GM19372 (cell line): ENCODE measurements around the gene CALD1.
A peak's percentile ranks its signal among the peaks of the same experiment; 100 is the strongest.

Experiments used
- ATAC-seq: cut with Tn5 transposase; IDR thresholded peaks from one replicate; pipeline ENCODE4 v1.9.1; 2021; ENCODE audit warnings: mild to moderate bottlenecking, low read depth, moderate library complexity; ENCODE audit not compliant: unreplicated experiment

The CALD1 gene

DNA sequence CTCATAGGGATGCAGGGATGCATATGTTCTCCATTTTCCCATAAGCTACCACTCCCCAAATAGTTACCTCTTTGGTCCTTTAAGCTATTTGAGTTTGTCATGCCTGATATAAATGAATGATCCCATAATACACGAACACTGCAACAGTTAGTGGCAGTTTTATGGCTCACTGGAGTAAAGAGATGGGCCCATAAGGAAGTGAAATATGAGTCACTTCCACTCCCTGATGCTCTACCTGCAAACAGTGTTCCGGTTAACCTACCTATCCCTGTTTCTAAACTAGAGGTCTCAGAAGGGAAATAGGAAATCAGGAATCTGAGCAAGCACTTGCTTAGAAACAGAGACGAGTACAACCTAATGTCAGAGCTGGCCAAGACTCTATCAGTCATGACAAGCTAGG is 71.7 kb downstream of the CALD1 start:
- no peak for ATAC-seq

DNA sequence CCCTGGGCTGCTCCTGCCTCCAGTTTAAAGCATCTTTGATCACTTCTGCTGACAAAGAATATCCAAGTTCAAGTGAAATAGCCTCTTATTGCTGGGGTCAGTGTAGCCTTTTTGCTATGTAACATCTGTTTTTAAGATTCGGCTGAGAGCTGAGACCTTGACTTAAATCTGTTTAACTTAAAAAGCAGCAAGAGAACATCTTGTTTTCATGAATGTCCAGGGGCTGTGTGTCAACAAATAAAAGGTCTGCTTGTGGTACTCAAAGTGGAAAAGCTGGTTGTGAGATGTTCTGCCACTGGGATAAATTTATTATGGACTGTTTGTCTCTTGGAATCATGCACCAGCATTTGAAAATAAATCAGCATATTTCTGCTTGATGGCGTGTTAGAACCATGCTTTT is 73.2 kb downstream of the CALD1 start:
- ATAC-seq: no peak

DNA sequence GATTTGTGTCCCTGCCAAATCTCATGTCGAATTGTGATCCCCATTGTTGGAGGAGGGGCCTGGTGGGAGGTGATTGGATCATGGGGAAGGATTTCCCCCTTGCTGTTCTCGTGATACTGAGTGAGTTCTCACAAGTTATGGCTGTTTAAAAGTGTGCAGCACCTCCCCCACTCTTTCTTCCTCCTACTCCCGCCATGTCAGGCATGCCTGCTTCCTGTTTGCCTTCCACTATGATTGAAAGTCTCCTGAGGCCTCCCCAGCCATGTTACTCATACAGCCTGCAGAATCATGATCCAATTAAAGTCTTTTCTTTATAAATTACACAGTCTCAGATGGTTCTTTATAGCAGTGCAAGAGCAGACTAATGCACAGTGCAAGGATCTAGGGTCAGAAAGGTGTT is 75.4 kb downstream of the CALD1 start:
- ATAC-seq: no peak

DNA sequence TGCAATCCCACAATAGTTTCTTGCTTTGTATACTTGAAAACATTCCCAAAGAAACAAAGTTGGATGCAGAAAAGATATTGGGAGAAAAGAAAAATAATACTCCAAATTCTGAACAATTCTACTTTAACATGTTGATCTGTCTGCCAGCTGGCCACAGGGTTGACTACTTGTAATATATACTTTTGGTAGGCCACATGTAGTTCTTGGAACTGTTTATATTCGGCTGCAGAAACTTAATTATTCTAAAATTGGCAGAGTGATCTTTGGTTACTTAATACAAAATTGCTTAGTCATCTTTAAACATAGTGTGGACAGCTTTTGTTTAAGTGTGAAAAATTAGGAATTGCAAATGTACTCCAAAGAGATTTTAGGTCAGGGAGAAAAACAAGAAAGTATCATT is 76.0 kb downstream of the CALD1 start:
- no peak for ATAC-seq

DNA sequence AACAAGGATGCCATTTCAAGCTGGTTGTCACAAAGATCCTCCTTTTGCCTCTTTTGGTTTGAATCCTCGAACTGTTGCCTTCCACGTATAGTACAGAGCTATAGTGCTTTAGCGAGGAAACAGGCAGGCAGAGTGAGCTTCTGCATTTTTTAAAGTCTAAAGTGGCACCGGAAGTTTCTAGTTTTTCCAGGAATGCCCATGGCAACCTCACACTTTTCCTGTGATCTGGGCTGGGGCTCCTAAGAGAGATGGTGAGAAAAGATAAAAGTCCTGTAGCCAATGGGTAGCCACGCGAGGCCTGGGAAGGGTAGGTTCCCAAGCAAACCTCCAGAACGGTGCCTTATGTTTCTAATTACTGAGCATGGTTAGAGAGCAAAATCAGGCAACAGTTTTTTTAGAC is 76.7 kb downstream of the CALD1 start:
- ATAC-seq: no peak

DNA sequence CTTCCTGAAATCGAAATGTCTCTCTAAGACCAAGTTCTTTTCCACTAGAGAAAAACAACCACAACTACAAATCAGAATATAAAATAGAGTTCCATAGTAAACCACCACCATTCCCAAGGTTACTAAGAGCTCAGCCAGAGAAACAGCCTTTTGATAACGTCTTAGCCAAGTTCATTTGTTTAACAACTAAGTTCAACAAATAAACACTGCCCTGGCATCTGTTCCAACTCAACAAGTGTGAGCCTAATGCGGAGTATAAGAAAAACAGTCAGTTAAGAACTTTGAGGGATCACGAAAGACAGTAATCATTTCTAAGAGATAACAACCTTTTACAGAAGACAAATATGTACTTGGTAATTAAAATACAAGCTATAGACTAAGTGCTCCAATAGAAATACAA is 77.3 kb downstream of the CALD1 start:
- no peak for ATAC-seq

DNA sequence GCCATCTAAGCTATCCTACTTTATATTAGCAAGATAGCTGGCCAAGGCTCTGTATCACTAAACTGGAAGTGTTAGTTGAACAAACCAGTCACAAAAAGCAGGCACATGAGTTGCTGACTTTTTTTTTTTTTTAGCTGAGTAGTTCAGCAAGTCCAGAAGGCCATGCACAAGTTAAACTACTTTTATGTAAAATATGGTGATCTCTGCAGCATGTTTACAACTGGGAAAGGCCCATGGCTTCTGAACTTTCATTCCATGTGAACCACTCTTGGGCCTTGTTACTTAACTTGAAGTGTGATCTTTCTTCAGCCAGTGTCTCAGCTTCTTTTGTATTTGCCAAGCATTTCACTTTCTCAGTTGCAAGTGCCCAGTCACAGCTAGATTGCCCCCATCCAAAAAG is 78.5 kb downstream of the CALD1 start:
- ATAC-seq: no peak

DNA sequence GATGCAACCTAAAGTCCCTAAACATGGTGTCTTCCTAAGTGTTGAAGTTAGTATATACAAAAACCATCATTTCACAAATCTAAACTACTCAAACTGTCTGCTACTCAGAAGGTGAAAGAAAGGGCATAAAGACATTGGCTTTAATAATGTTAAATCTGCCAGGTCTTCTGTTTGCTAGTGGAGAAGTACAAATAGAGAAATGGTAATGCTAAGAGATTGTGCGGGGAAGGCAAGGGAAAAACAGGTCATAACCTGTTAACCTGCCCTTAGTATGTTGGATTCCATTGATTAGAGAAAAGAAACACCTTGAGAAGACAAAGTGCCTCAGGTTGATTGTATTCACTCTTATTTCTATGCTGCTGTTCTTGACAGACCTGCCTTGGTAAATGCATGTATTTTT is 80.3 kb downstream of the CALD1 start:
- no peak for ATAC-seq

DNA sequence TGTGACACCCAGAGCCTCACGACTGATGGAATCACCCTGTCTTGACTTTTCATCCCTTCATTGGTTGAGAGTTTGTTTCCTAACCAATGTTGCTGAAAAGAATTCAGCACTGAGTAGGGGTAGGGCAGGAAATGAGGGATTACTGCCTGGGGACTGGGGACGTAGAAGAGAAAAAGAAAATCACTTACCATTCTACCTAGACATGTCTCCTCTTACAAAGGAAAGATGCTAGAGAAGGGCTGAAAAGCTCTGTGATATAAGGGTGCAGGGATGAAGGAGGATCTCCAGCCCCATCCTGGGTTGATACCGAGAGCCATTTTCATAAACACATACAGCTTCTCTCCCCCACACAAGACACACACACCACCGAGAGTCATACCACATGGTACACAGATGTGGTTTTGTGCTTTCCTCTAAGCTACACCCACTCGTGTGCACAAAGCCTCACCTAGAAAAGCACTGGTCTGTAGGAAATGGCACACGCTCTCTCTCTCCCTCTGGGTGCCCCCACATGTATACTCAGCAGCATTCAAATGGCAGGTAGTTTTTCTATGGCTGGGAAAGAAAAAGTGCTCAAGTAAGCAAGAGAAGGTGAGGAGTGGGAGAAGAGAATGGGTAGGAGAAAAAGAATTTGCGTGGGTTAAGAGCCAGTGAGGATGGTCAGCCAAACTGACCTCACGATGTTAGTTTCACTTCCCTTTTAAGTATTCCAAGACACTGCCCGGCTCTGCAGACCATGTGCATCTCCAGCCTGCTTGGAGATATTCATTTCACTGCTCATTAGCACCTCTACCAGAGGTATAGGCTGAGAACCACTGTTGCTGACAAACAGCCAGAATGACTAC is 85.8 kb downstream of the CALD1 start:
- ATAC-seq: peak; percentile 66

DNA sequence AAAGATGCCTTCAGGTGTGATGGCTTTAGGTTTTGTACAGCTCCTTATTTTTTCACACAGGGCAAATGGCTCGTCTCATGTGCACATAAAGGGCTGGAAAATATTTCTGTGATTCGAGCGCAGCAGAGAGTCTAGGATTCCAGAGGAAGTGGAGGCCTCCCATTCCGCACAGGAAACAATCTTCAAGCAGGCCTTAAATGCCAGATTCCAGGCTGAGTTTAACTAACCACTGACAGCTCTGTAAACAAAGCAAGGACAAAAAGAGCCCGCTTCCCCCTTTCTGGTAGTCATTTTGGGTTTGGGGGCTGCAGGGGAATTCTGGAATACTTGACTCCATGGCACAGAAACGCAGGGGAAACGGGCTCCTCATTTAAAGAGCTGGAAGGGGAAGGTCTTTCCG is 87.2 kb downstream of the CALD1 start:
- ATAC-seq: no peak

DNA sequence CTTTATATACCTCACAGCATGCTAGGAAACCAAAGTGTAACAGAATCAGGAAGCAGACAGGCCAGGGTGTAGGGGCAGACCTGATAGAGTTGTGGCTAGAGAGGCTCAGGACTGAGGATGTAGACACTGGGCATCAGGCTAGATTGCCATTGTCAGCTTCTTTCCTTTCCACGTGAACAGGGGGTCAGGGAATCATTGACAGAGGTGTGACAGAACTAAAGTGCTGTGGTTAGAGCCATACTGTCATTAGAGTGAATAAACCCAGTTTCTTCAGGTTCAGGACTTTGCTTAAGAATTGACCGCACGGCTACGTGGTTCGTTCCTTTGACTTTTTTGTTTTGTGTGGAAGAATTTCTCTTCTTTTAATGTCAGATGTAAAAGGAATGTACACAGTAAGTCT is 90.7 kb downstream of the CALD1 start:
- ATAC-seq: no peak

DNA sequence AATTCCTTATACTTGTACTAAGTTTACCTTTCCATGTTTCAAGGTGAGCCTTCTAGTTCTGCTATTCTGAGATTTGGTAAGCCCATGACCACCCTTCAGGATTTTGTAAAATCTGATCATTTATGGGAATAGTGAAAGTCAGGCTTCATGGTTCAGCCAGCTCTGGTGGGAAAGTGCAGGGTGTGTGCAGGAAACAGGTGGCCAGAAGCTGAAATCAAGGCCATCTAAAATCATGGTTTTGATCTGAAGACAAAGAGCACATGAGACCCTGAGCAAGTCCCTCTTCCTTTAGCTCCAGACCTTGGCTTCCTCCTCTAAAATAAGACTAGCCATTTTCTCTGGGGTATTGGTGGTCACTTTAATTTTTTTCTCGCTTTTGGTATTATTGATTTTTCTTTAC is 91.3 kb downstream of the CALD1 start:
- ATAC-seq: no peak

DNA sequence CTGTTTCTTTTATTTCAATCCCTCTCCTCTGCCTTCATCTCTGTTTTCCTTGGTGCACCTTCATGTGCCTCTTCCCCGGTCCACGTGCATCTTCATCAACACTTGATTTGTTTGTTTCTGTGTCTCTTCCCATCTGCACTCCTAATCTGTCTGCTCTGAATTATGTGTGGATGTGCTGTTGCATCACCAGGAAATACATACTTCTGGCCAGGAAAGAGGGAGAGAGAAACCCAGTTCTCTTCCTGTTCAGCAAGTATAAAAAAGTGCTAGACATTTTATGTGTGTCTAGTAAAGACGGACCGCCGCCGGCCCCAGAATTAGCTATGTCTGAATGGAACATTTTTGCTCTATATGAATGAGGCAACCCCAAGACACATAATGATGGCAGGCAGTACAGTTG is 93.8 kb downstream of the CALD1 start:
- ATAC-seq: no peak

DNA sequence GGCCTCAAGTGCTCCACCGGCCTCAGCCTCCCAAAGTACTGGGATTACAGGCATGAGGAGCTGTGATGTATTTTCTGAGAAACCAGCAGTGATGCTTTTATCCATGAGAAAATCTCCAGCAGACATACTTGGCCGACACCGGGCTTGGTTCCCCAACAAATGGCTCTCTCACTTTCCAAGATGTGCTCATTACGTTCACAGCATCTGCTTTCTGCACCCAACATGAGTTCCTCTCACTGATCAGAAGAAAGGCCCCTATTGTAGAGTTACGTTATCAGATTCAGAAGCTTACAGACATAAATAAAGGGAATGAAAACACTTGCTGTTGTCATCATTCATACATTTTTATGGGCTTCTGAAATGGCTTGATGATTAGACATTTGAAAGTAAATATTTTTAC is 95.0 kb downstream of the CALD1 start:
- ATAC-seq: no peak

DNA sequence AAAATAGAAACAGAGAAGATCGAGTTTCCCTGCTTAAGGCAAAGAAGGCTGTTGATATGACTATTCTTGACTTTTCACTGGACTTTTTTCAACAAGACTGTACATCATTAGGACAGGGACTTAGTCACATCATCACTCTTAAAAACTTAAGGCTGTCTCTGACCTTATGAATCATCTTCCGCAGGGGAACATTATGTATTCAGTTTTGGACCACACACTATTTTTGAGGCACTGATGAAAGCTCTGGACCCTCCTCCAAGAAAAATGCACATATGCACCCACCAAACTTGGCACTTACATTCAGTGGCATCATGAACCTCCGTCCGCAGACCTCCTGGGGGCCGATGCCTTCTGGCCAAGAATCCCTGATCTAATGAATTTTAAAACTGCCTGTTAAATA is 96.4 kb downstream of the CALD1 start:
- no peak for ATAC-seq

DNA sequence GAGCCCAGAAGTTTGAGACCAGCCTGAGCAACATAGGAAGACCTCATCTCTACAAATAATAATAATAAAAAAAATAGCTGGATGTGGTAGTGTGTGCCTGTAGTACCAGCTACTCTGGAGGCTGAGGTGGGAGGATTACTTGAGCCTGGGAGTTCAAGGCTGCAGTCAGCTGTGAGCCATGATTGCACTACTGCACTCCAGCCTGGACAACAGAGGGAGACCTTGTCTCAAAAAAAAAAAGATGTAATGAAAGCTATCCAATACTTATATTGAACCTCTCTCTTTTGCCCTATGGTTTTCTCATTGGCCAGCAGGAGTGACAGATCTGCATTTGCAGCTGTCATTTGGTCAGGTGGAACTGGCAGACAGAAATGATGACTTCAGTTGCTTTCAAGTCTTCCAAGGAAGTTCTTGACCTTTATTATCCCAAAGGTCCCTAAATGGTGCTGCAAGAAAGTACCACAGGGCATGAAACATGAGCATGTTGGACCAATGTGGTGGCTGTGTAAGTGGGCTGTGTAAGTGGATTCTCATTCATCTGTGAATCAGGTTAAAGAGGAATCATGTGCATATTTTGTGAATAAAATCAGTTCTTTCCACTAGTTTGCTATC is 99.4 kb downstream of the CALD1 start:
- no peak for ATAC-seq

DNA sequence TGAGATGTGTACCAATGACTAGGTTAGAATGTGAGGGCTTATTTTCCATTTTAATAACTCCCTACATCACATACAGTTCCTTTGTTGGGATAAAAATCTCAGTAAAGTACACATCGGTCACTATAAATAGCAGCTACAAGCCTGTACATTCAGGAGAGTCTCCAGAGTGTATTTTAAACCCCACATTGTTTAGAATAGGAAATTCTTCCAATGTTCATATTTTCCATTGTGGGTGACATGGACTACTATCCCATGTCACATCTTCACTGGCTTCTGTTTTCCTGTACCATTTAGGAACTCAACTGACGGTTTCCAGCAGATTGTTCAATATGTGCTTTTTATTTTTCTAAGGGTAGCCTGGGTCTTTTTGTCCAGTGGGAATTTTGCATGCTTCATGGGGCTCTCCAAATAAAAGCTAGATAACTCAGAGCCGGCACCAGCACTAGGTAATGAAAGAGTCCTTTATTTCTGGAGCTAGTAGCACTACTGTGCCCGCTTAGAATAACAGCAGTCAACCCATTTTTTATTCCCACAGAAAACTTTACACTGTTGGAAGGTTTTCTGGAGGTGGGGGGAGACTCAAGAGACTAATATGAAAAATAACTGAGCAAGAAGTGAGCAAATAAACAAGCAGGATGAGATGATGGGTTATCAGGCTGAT is 100.5 kb downstream of the CALD1 start:
- no peak for ATAC-seq

DNA sequence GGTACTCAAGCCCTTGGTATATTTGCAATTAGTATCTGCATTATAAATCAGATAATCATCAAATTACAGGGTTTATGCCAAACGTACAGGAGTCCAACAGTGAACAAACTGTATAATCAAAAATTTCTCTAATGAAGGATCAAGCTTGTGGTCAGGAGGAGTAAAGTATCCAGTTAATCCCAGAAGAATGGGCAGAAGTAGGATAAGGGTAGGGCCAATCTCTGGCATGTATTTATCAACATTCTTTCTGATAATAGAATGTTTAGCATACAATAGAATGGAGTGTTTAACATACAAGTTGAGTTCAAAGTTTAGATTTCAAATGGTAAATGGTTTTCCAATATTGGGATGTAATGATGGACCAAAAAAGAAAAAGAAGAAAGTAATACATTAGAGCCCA is 103.0 kb downstream of the CALD1 start:
- ATAC-seq: no peak

DNA sequence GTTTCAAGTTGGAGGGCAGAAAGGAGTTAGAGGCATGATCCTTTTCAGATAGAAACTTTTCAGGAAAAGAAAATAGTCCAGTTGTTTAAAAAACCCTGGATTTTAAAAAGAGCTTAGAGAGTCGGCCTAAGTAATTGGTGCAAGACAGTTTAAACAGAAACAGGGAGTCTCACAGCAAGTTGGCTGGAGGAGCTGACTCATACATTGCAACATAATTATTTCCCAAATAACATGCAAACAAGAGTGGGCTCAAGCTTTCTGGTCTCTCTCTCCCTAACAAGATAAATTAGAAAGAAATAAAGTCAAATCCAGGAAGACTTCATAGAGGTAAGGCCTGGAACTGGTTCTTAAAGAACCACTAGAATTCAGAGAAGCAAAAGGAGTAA is 106.5 kb downstream of the CALD1 start:
- no peak for ATAC-seq

DNA sequence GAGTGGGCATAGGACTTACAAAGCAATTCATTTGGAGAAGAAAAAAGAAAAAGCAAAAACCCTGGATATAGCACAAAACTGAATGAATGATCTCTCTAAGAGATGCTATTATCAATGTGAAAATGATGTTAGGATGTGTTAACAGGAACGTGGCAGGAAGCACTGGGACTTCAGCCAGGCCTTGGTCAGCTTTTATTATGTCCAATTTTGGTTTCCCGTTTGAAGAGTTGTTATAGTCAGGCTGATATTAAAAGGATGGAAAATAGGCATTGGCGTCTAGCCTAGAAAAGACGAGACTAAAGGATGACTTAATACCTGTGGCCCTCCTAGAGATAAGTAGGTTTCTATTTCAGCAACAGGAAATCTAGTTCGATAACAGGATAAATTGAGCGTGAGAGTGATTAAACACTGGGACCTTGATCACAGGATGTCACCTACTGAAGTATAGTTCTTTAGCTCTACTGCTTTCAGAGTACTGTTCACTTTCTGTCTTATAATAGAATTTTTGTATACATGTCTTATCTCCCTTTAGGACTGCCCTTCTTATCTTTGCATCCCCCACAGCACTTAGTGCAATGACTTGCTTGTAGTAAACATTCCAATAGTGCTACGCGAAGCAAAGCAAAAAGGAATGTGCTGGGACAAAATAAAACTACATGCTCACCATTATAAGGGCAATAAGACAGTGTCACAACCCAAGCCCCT is 107.1 kb downstream of the CALD1 start:
- ATAC-seq: no peak

DNA sequence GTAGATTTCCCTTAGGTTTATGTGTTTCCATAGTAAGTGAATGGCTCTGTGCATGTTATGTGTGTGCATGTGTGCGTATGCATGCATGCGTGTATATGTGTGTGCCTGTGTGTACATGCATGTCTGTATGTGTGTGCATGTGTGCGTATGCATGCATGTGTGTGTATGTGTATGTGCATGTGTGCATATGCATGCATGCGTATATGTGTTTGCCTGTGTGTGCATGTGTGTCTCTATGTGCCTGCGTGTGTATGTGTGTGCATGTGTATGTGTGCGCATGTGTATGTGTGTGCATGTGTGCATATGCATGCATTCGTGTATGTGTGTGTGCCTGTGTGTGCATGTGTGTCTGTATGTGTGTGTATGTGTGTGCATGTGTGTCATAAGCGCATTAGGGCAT is 108.1 kb downstream of the CALD1 start:
- ATAC-seq: no peak
